Measurements from ENCODE around the gene KIT. TPM values are rescaled to one million over a fixed set of nuclear protein-coding genes. Genes with fewer than 3 reads are reported as not detected.

Gene KIT
- total RNA-seq, 1 donor from 2014 or later: 8.1 TPM

DNA sequence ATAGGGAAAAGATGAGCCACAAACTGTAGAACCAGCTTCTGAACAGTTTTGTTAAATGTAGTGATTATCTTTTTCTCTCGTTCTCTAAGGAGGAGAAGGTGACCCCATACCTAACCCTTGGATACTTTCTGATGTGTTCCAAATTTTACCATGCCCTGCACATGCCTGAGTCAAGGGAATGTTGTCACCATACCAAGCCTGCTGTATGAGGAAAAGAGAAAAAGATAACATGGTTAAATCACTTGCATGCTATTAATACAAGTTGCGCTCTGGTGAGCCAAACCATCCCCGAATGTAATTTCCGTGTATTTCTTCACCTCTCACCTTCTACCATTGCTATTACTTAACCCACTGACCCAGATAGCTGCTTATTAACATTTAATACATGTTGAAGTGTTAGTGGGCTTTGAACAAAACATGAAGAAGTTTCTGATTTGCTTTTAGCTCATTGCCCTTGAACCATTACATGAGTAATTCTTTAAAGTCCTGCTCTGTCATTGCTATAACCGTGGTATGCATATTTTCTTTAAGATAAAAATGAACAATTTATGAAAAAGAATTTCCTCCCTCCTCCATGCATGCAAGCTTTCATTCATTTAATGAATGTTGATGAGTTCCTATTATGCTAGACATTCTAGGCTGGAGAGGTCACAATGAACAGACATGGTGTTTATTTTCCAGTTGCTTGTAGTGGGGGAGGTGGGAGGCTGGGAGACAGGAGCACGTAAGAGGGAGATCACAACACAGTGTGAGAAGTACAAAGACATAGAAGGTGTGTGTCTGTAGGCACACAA is 13.6 kb upstream of the KIT start:
- Histone ChIP-seq H3K9ac (ENCODE audit: low read length) (no peak overlapping the region), H3K4me3 (ENCODE audit: insufficient read depth, low read depth, low read length) (no peak overlapping the region), H3K79me2 (ENCODE audit: insufficient read depth, low read length) (no peaks in the 10 kb centered on the region), H3K27me3 (ENCODE audit: insufficient read depth, low read length) (no peaks in the 10 kb centered on the region), H3K36me3 (ENCODE audit: insufficient read depth, low read length) (no peaks in the 10 kb centered on the region), H3K9me3 (ENCODE audit: insufficient read depth, low read depth, low read length) (no peaks in the 10 kb centered on the region), H3K4me1 (ENCODE audit: insufficient read depth, low read length) (no peaks in the 10 kb centered on the region), H3K4me2 (ENCODE audit: low read length) (no peak overlapping the region), H2AFZ (ENCODE audit: low read depth, low read length) (no peak overlapping the region), H3K27ac (ENCODE audit: low read depth, low read length) (no peak overlapping the region), H4K20me1 (ENCODE audit: insufficient read depth, low read length) (no peaks in the 10 kb centered on the region)
- no peaks in the 10 kb centered on the region for H3K36me3 Mint-ChIP-seq (ENCODE audit: low read depth, unreplicated experiment)
- H3K27ac Mint-ChIP-seq (ENCODE audit: unreplicated experiment): no peak overlapping the region
- no peak overlapping the region for H3K4me3 Mint-ChIP-seq (ENCODE audit: unreplicated experiment)
- no peak for TF ChIP-seq EZH2 (IDR thresholded peaks at IDR 0.05; ENCODE audit: insufficient read depth, low read length)
- no peak for DNase-seq (ENCODE audit: low read depth)
- H3K4me1 Mint-ChIP-seq (ENCODE audit: low read depth, unreplicated experiment): peaks cover 7% of the 10 kb centered on the region
- H3K27me3 Mint-ChIP-seq (ENCODE audit: low read depth, unreplicated experiment): peaks cover 3% of the 10 kb centered on the region
- FAIRE-seq: no peak
- no peaks in the 10 kb centered on the region for H3K9me3 Mint-ChIP-seq (ENCODE audit: unreplicated experiment)

- DNase-seq (ENCODE audit: low read depth) (no peak), FAIRE-seq (no peak)
- Histone ChIP-seq H3K27ac (ENCODE audit: low read depth, low read length) (no peak overlapping the region), H3K4me1 (ENCODE audit: insufficient read depth, low read length) (no peaks in the 10 kb centered on the region), H3K4me3 (ENCODE audit: insufficient read depth, low read depth, low read length) (no peak overlapping the region), H3K9me3 (ENCODE audit: insufficient read depth, low read depth, low read length) (no peaks in the 10 kb centered on the region), H2AFZ (ENCODE audit: low read depth, low read length) (no peak overlapping the region), H3K79me2 (ENCODE audit: insufficient read depth, low read length) (no peaks in the 10 kb centered on the region), H3K27me3 (ENCODE audit: insufficient read depth, low read length) (peaks cover 2% of the 10 kb centered on the region), H3K4me2 (ENCODE audit: low read length) (no peak overlapping the region), H3K36me3 (ENCODE audit: insufficient read depth, low read length) (no peaks in the 10 kb centered on the region), H4K20me1 (ENCODE audit: insufficient read depth, low read length) (no peaks in the 10 kb centered on the region), H3K9ac (ENCODE audit: low read length) (no peak overlapping the region)
- Mint-ChIP-seq H3K4me3 (ENCODE audit: unreplicated experiment) (no peak overlapping the region), H3K36me3 (ENCODE audit: low read depth, unreplicated experiment) (no peaks in the 10 kb centered on the region), H3K9me3 (ENCODE audit: unreplicated experiment) (no peaks in the 10 kb centered on the region), H3K27ac (ENCODE audit: unreplicated experiment) (no peak overlapping the region), H3K27me3 (ENCODE audit: low read depth, unreplicated experiment) (peaks cover 3% of the 10 kb centered on the region), H3K4me1 (ENCODE audit: low read depth, unreplicated experiment) (peaks cover 3% of the 10 kb centered on the region)
- TF ChIP-seq CTCF (IDR thresholded peaks at IDR 0.05; ENCODE audit: insufficient read depth, low read depth, low read length): no peak
- no peak for TF ChIP-seq EZH2 (IDR thresholded peaks at IDR 0.05; ENCODE audit: insufficient read depth, low read length)
Measured at GRCh38 chr4:54645830-54646229, 11.9 kb upstream of the KIT start.

DNA sequence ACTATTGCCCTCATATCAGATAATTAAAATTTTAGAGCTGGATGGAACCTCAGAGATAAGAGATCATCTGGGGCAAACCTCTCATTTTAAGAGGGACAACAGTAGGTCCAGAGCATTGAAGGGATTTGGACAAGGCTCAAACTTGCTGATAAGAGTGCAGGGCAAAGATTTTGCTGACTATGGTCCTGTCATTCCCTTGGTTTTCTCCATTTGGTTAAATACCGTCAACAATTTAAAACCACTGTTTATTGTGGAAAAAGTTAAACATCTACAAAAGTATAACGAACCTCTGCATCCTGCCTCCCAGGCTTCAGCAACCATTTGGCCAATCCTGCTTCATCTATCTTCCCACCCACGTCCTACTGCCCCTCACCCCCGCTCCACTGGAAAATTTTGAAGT is 10.7 kb upstream of the KIT start:
- Histone ChIP-seq H3K9me3 (ENCODE audit: insufficient read depth, low read depth, low read length) (no peaks in the 10 kb centered on the region), H3K4me3 (ENCODE audit: insufficient read depth, low read depth, low read length) (no peak overlapping the region), H4K20me1 (ENCODE audit: insufficient read depth, low read length) (no peaks in the 10 kb centered on the region), H3K27me3 (ENCODE audit: insufficient read depth, low read length) (peaks cover 2% of the 10 kb centered on the region), H3K36me3 (ENCODE audit: insufficient read depth, low read length) (no peaks in the 10 kb centered on the region), H2AFZ (ENCODE audit: low read depth, low read length) (no peak overlapping the region), H3K27ac (ENCODE audit: low read depth, low read length) (no peak overlapping the region), H3K9ac (ENCODE audit: low read length) (no peak overlapping the region), H3K4me2 (ENCODE audit: low read length) (no peak overlapping the region), H3K79me2 (ENCODE audit: insufficient read depth, low read length) (no peaks in the 10 kb centered on the region), H3K4me1 (ENCODE audit: insufficient read depth, low read length) (no peaks in the 10 kb centered on the region)
- Mint-ChIP-seq H3K36me3 (ENCODE audit: low read depth, unreplicated experiment) (no peaks in the 10 kb centered on the region), H3K27me3 (ENCODE audit: low read depth, unreplicated experiment) (peaks cover 3% of the 10 kb centered on the region), H3K9me3 (ENCODE audit: unreplicated experiment) (no peaks in the 10 kb centered on the region), H3K27ac (ENCODE audit: unreplicated experiment) (no peak overlapping the region), H3K4me1 (ENCODE audit: low read depth, unreplicated experiment) (peaks cover 3% of the 10 kb centered on the region), H3K4me3 (ENCODE audit: unreplicated experiment) (no peak overlapping the region)
- no peak for TF ChIP-seq CTCF (IDR thresholded peaks at IDR 0.05; ENCODE audit: insufficient read depth, low read depth, low read length)
- no peak for TF ChIP-seq EZH2 (IDR thresholded peaks at IDR 0.05; ENCODE audit: insufficient read depth, low read length)
- FAIRE-seq: no peak
- DNase-seq (ENCODE audit: low read depth): no peak

Measured in astrocyte (in vitro differentiated cells and primary cell).